CD4-positive, alpha-beta T cell (primary cell): ENCODE measurements around the gene PLD6. TPM values are rescaled to one million over a fixed set of nuclear protein-coding genes. Genes with fewer than 3 reads are reported as not detected.

Experiments
- ATAC-seq: fragments of 200-7000 bp; cut with Tn5 transposase; one replicate; pipeline ENCODE4 v1.10.0; 2022; ENCODE audit warnings: mild to moderate bottlenecking; ENCODE audit not compliant: poor library complexity
- CTCF ChIA-PET: fragments of 350-600 bp; sonication (Branson Sonifier 250); formaldehyde crosslinking; loops from one replicate; lab custom pipeline; 2021; ENCODE audit warnings: antibody characterized with exemption, inconsistent platforms; lab: Charles Lee
- POLR2A ChIA-PET: fragments of 350-600 bp; sonication (Branson Sonifier 250); formaldehyde crosslinking; loops from one replicate; lab custom pipeline; 2021; ENCODE audit warnings: antibody characterized with exemption, inconsistent platforms; lab: Charles Lee
- DNase-seq, 14 experiments: peaks; one replicate each; pipeline ENCODE4 v3.0.0-alpha.2; 2013 to 2020; ENCODE audit warnings: mixed read lengths in 2 of 14
- H3K27ac ChIP-seq, 2 donors: one replicate each; pipeline versions ENCODE4 v1.5.1 to v1.7.0; 2013; ENCODE audit warnings: low read length in 2 of 2, low read depth in 1 of 2, mild to moderate bottlenecking in 1 of 2
- H3K27me3 ChIP-seq, 2 experiments: 1 replicate in 1 of 2; 2 replicates in 1 of 2; pipeline versions ENCODE4 v1.6.1 to v1.7.0; 2013; ENCODE audit warnings: low read length in 2 of 2, control low read depth in 1 of 2, mild to moderate bottlenecking in 1 of 2, moderate library complexity in 1 of 2; ENCODE audit not compliant: insufficient read depth in 2 of 2, control insufficient read depth in 1 of 2
- H3K36me3 ChIP-seq: one replicate; pipeline ENCODE4 v1.6.1; 2013; ENCODE audit warnings: low read length, control low read depth; ENCODE audit not compliant: insufficient read depth
- H3K4me1 ChIP-seq: one replicate; pipeline ENCODE4 v1.6.1; 2013; ENCODE audit warnings: low read length, control low read depth; ENCODE audit not compliant: insufficient read depth
- H3K4me3 ChIP-seq: one replicate; pipeline ENCODE4 v1.5.1; 2013; ENCODE audit warnings: mild to moderate bottlenecking, low read length, moderate library complexity
- H3K9me3 ChIP-seq, 2 experiments: 1 replicate in 1 of 2; 2 replicates in 1 of 2; pipeline versions ENCODE4 v1.6.1 to v1.7.0; 2013; ENCODE audit warnings: low read length in 2 of 2, mild to moderate bottlenecking in 2 of 2, control low read depth in 1 of 2, moderate library complexity in 1 of 2; ENCODE audit not compliant: control insufficient read depth in 1 of 2, insufficient read depth in 1 of 2
- H3K27ac Mint-ChIP-seq: one replicate; pipeline ENCODE4 v1.8.0; 2020; ENCODE audit warnings: mixed read lengths
- H3K27me3 Mint-ChIP-seq: one replicate; pipeline ENCODE4 v1.8.0; 2021; ENCODE audit warnings: mixed read lengths
- H3K36me3 Mint-ChIP-seq: one replicate; pipeline ENCODE4 v1.8.0; 2021; ENCODE audit warnings: low read depth, mixed read lengths
- H3K4me1 Mint-ChIP-seq: one replicate; pipeline ENCODE4 v1.8.0; 2021; ENCODE audit warnings: low read depth, mixed read lengths
- H3K4me3 Mint-ChIP-seq: one replicate; pipeline ENCODE4 v1.8.0; 2020; ENCODE audit warnings: mild to moderate bottlenecking, mixed read lengths
- H3K9me3 Mint-ChIP-seq: one replicate; pipeline ENCODE4 v1.8.0; 2020; ENCODE audit warnings: mixed read lengths
- CTCF ChIP-seq: fragments of 200-600 bp; IDR thresholded peaks from one replicate; pipeline ENCODE4 v1.8.0; 2022; ENCODE audit warnings: antibody characterized with exemption, mild to moderate bottlenecking
- intact Hi-C, 2 experiments: fragments of 100-400 bp; cut with DNase I in 1 of 2; cut with micrococcal nuclease in 1 of 2; formaldehyde crosslinking; loops; one replicate each; pipeline versions ENCODE4 v1.15.1 to v1.9.0; 2023 to 2025; cut with DNase I, micrococcal nuclease
- total RNA-seq, 174 experiments: library from RNA in 2 of 174; stranded (reverse) in 2 of 174; gene quantifications; one replicate each; pipeline ENCODE4 v1.2.3 and lab custom pipeline; 2021 to 2026

PLD6 gene
- total RNA-seq, 2 experiments from 2014 or later: 7.1 to 7.5 TPM

- TF ChIP-seq CTCF: no peak
- Mint-ChIP-seq H3K36me3 (peaks cover 80% of the 10 kb centered on the region), H3K27ac (peak overlapping the region; percentile 47), H3K9me3 (no peaks in the 10 kb centered on the region), H3K4me3 (no peak overlapping the region), H3K27me3 (no peaks in the 10 kb centered on the region), H3K4me1 (peaks cover 44% of the 10 kb centered on the region)
- no peak for ATAC-seq
- peaks cover 79% of the 10 kb centered on the region for H3K36me3 ChIP-seq
- intact Hi-C loops: loop anchor here in 1 of 2 experiments (10.0 kb wide), 1 partner anchor 48 kb away; the partner anchor contains the start of gene PLD6
- no peaks in the 10 kb centered on the region for H3K9me3 ChIP-seq
- DNase-seq: no peak
- no peaks in the 10 kb centered on the region for H3K27me3 ChIP-seq
- POLR2A ChIA-PET: interaction anchor here (1.6 kb wide), 1 partner anchor 19 kb away, joined by 10 read pairs; no protein-coding TSS in a partner anchor
- H3K4me3 ChIP-seq: no peak overlapping the region
- peaks cover 49% of the 10 kb centered on the region for H3K4me1 ChIP-seq
- CTCF ChIA-PET: interaction anchor here (1.1 to 1.4 kb wide), 2 partner anchors 15 to 165 kb away, joined by 3 to 7 read pairs; no protein-coding TSS in a partner anchor
- no peak overlapping the region for H3K27ac ChIP-seq
These were observed 49.6 kb downstream of the PLD6 start for GRCh38 chr17:17156511-17156910.

GRCh38 chr17:17156107-17156506 is 50.0 kb downstream of the PLD6 start:
- CTCF ChIA-PET: interaction anchor here (0.6 to 1.4 kb wide), 3 partner anchors 14 to 164 kb away, joined by 3 to 7 read pairs (median 3); no protein-coding TSS in a partner anchor
- peaks cover 53% of the 10 kb centered on the region for H3K4me1 ChIP-seq
- H3K36me3 ChIP-seq: peaks cover 79% of the 10 kb centered on the region
- TF ChIP-seq CTCF: no peak
- intact Hi-C loops: loop anchor here in 1 of 2 experiments (10.0 kb wide), 1 partner anchor 49 kb away; the partner anchor contains the start of gene PLD6
- no peaks in the 10 kb centered on the region for H3K9me3 Mint-ChIP-seq
- no peaks in the 10 kb centered on the region for H3K9me3 ChIP-seq
- no peaks in the 10 kb centered on the region for H3K27me3 ChIP-seq
- DNase-seq (no peak), ATAC-seq (no peak)
- H3K4me1 Mint-ChIP-seq: peaks cover 48% of the 10 kb centered on the region
- POLR2A ChIA-PET: interaction anchor here (1.1 to 1.6 kb wide), 4 partner anchors 19 to 124 kb away, joined by 3 to 10 read pairs (median 6); no protein-coding TSS in a partner anchor
- H3K36me3 Mint-ChIP-seq: peaks cover 80% of the 10 kb centered on the region
- no peak overlapping the region for H3K4me3 ChIP-seq
- no peaks in the 10 kb centered on the region for H3K27me3 Mint-ChIP-seq
- no peak overlapping the region for H3K27ac ChIP-seq
- H3K4me3 Mint-ChIP-seq: no peak overlapping the region
- peak overlapping the region; percentile 81 for H3K27ac Mint-ChIP-seq

- ATAC-seq (no peak), DNase-seq (peak in 8 of 14 experiments; percentile 19 to 53 (median 39))
- Mint-ChIP-seq H3K36me3 (peaks cover 80% of the 10 kb centered on the region), H3K27me3 (no peaks in the 10 kb centered on the region), H3K27ac (peak overlapping the region; percentile 81), H3K9me3 (no peaks in the 10 kb centered on the region), H3K4me1 (peaks cover 48% of the 10 kb centered on the region), H3K4me3 (peak overlapping the region; percentile 62)
- intact Hi-C loops: loop anchor here in 1 of 2 experiments (10.0 kb wide), 1 partner anchor 49 kb away; the partner anchor contains the start of gene PLD6
- Histone ChIP-seq H3K9me3 (no peaks in the 10 kb centered on the region), H3K4me1 (peaks cover 54% of the 10 kb centered on the region), H3K4me3 (no peak overlapping the region), H3K36me3 (peaks cover 77% of the 10 kb centered on the region), H3K27ac (no peak overlapping the region), H3K27me3 (no peaks in the 10 kb centered on the region)
- TF ChIP-seq CTCF: no peak
- POLR2A ChIA-PET: interaction anchor here (0.7 to 1.6 kb wide), 6 partner anchors 20 to 166 kb away, joined by 3 to 10 read pairs (median 4); no protein-coding TSS in a partner anchor
- CTCF ChIA-PET: interaction anchor here (0.6 to 1.4 kb wide), 3 partner anchors 14 to 164 kb away, joined by 3 to 7 read pairs (median 3); no protein-coding TSS in a partner anchor
These were observed 50.6 kb downstream of the PLD6 start for GRCh38 chr17:17155568-17155967.
